GM19035 (cell line): Measurements from ENCODE around the gene KRTAP10-11.
"Not testable (repeated sequence)": the region's sequence is repeated elsewhere in the genome, so short reads cannot be mapped to it uniquely, and the experiment has no call there.

Experiments
- ATAC-seq: cut with Tn5 transposase; IDR thresholded peaks from one replicate; pipeline ENCODE4 v1.9.1; 2021; ENCODE audit not compliant: unreplicated experiment

Gene KRTAP10-11

GRCh38 chr21:44646366-44647221 is at the start of gene KRTAP10-11:
Gene KRTAP10-11 (plus strand): TSS chr21:44646414. CDS start chr21:44646459, 45 bp downstream.
- ATAC-seq, result not testable (repeated sequence)

DNA sequence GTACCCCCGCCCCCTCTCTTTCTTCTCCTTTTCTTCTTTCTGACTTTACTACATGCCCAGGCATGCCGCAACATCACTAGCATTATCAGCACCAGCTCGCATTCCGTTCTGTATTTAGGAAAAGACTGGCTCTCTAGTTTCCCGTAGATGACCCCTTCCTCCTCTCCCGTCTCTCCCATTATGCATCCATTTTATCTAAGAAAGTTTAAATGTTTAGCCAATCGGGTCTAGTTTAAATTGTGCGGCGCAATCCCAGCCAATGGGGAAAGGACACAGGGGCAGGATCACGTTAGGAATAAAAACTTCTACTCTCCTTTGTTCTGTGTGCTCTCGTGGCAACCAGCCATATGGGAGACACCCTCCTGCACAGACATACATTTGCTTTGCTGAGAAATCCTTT is 48.2 kb upstream of the KRTAP10-11 start:
- no peak for ATAC-seq

- ATAC-seq, result no peak
Measured at GRCh38 chr21:44599264-44600029, 46.8 kb upstream of the KRTAP10-11 start.

DNA sequence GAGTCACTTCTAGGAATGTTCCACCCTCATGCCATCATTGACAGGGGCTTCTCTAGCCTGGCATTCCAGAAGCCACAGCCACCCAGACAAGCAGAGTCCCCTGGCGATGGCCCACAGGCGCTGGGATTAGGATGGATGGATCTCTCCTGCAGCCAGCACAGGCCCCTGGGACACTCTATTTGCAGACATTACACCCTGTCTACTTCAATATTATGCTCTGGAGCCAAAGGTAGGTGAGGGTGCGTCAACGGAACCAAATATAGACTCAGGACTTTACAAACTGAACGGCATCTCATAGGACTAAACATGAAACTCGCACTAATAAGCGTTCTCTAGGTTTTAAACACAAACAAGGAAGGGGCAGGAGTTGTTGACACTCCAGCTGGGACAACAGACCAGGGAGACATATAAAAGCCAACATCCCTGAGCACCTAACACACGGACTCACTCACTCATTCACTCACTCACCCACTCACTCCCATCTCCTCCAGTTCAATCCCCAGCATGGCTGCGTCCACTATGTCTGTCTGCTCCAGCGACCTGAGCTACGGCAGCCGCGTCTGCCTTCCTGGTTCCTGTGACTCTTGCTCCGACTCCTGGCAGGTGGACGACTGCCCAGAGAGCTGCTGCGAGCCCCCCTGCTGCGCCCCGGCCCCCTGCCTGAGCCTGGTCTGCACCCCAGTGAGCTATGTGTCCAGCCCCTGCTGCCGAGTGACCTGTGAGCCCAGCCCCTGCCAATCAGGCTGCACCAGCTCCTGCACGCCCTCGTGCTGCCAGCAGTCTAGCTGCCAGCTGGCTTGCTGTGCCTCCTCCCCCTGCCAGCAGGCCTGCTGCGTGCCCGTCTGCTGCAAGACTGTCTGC is 45.9 kb upstream of the KRTAP10-11 start, which contains the start of gene KRTAP10-7:
TSS of gene KRTAP10-7 (plus strand) at position 480 of the 861 bp plus-strand sequence. CDS start at position 505, 25 bp downstream.
- ATAC-seq, result not testable (repeated sequence)

GRCh38 chr21:44601091-44601490 is 45.1 kb upstream of the KRTAP10-11 start:
- ATAC-seq, result not testable (repeated sequence)

DNA sequence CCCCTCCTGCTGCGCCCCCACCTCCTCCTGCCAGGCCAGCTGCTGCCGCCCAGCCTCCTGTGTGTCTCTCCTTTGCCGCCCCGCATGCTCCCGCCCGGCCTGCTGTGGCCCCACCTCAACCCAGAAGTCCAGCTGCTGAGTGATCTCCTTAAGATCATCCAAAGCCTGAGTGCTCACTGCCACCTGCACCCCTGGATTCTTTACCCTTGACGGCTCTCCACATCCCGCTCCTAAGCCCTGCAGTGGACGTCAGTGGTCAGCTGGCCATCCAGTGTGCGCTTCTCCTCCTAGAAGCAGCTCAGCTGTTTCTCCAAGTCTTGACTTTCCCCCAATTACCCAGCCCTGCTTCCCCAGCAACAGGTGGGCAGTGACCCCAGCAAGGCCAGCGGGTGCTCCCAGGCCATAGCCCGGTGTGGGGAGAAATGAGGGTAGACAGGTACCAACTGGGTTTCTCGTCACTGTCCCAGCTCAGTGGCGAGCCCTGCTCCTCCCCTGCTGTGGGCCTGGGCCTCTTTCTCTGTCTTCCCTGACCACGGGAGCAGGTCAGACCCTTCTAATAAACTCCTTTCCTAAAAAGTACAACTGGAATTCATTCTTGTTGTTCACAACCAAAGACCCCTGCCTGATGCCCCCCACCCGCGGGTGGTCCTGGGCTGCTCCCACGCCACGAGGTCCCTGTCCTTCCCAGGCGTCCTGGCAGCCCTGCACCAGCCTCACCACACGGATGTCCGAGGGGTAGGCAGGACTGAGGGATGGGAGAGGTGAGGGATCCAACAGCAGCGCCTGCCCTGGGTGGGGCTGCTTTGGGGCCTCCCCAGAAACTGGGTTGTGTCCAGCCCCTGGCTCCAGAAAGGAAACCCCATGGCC is 44.4 kb upstream of the KRTAP10-11 start:
- no peak for ATAC-seq

DNA sequence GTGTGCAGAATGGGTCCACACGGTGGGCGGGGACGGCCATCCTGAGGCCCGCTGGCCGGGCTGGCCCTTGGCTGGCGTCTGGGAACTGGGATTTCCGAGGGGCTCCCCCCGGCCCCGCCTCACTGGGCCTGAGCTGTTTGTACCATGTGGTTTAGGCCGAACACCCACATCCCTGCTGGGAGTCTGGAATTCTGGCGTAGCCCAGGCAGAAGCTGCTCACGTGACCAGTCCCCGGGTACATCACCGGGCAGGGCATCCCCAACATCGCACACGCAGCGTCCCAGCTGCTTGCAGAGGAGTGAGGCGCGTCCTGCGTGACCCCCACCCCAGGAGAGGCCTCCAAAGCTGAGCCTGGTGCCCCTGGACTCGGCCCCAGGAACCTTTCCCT is 43.8 kb upstream of the KRTAP10-11 start:
- ATAC-seq, result no peak

- ATAC-seq, result no peak
Measured at GRCh38 chr21:44603109-44603875, 42.9 kb upstream of the KRTAP10-11 start.

DNA sequence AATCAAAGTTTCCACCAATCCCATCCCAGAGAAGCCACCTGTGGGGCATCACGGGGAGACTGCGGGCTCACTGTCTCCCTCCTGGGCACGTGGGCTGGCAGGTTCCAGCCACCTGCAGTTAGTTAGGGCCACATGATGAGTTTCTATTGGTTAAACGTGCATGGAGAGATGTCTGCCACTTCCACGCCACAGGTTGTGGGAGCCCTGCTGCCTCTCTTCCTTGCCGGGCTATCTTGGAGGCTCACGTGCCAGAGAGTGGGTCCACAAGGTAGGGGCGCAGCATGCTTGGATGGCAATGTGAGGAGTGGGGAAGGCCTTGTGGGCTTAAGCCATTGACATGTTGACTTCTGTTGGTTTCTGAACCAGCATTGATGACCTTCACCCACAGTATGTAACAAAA is 42.3 kb upstream of the KRTAP10-11 start:
- ATAC-seq, result no peak

DNA sequence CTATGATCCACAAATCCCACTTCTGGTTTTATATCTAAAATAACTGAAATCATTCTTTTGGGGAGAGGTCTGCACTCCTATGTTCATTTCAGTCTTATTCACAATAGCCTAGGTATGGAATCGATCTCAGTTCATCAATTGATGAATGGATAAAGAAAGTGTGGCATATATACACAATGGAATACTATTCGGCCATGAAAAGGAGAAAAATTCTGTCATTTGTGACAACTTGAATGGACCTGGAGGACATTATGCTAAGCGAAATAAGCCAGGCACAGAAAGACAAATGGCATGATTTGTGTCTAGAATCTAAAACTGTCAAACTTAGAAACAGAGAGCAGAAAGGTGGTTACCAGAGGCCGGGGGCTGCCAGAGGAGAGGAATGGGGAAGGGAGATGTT is 39.7 kb upstream of the KRTAP10-11 start:
- ATAC-seq, result no peak

DNA sequence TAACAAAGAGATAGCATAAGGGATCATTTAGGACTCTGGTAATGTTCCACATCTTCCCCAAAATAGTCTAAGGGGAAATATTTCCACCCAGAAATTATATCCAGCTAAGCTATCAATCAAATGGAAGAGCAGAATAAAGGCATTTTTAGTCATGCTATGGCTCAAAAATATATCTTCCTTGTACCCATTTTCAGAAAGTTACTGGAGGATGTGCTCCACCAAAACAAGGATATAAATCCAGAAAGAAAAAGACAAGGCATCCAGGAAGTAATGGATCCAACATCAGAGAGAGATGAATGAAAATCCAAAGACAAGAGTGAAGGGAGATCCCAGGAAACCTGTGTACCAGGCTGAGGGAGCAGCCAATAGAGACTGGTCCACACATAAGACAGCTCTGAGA is 37.0 kb upstream of the KRTAP10-11 start:
- no peak for ATAC-seq

- ATAC-seq, result not testable (repeated sequence)
Measured at GRCh38 chr21:44610157-44610843, 35.9 kb upstream of the KRTAP10-11 start.

- ATAC-seq, result no peak
Measured at GRCh38 chr21:44611551-44611950, 34.7 kb upstream of the KRTAP10-11 start.

DNA sequence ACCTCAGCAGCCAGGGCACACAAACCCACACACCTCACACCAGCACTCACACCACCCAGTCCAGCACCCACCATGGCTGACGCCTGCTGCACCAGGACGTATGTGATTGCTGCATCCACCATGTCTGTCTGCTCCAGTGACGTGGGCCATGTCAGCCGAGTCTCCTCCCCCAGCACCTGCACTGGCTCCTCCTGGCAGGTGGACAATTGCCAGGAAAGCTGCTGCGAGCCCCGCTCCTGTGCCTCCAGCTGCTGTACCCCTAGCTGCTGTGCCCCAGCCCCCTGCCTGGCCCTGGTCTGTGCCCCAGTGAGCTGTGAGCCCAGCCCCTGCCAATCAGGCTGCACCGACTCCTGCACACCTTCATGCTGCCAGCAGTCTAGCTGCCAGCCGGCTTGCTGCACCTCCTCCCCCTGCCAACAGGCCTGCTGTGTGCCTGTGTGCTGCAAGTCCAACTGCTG is 34.2 kb upstream of the KRTAP10-11 start, which contains the start of gene KRTAP10-8:
TSS of gene KRTAP10-8 (plus strand) at position 51 of the 458 bp plus-strand sequence. CDS start at position 73, 22 bp downstream.
- no peak for ATAC-seq

- ATAC-seq, result no peak
Measured at GRCh38 chr21:44612669-44613229, 33.5 kb upstream of the KRTAP10-11 start.

DNA sequence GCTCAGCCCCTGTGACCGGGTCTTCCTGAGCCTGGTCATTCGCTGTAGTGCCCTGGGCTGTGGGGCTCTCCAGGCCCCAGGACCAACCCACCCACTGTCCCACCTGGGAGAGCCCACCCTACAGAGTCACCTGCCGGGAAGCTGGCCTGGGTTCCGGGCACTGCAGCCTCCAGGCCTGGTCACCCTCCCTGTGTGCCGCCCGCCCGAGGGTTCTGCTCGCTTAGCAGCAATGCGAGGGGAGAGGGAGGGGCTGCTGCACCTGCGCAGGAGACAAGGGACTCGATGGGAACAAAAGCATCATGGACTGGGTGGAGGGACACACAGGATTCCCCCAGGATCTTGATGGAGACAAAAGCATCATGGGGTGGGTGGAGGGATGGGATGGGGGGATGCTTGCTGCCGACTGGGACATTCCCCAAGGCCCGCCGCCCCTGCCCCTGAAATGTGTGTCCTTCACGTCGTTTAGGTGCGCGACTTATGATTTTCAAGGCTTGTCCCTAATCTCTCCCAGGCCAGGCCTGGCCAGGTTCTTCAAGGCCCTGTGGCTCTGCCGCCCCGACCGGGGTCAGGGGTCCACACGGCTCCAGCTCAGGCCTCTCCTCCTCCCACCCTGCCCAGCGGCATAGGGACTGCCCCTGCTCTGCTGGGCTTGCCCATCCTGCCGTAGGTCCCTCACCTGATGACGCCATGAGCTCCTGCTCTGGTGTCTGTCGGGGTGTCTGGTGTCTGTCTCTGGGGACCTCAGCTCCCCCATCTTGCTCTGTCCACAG is 32.6 kb upstream of the KRTAP10-11 start:
- ATAC-seq, result no peak

DNA sequence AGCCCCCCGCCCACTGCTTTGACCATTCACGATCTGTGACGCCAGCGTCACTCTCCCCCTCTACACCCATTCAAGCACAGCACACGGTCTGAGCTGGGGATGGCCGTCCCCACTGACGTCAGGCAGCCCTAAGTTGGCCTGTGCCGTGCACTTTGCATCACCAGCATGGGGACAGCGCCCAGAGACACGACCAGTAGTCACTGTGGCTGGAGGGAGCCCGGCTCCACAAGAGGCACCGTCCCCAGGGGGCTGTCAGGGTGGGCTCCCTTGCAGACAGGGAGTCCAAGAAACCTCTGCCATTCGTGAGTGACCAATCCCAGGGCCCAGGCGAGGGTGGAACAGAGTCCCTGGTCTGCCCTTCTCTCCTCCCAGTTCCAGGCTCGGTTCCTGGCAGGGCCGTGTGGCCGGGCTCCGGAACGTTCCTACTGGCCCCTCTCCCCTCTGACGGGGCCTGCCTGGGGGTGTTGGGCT is 32.0 kb upstream of the KRTAP10-11 start:
- no peak for ATAC-seq
